ENCODE measurements around the gene CLN6. TPM values are rescaled to one million over a fixed set of nuclear protein-coding genes. Genes with fewer than 3 reads are reported as not detected.
"Not testable (repeated sequence)": the region's sequence is repeated elsewhere in the genome, so short reads cannot be mapped to it uniquely, and the experiment has no call there.

The CLN6 gene
- total RNA-seq, 1 experiment from 2014 or later: 85.7 TPM

GRCh38 chr15:68239025-68239424 is 9.5 kb upstream of the CLN6 start:
- Mint-ChIP-seq H3K36me3 (ENCODE audit: insufficient read depth, unreplicated experiment) (no peaks in the 10 kb centered on the region), H3K9me3 (ENCODE audit: low read depth, unreplicated experiment) (no peaks in the 10 kb centered on the region), H3K4me3 (ENCODE audit: low read depth, unreplicated experiment) (no peak overlapping the region), H3K27ac (ENCODE audit: unreplicated experiment) (no peak overlapping the region), H3K27me3 (ENCODE audit: unreplicated experiment) (no peaks in the 10 kb centered on the region), H3K4me1 (ENCODE audit: low read depth, unreplicated experiment) (no peaks in the 10 kb centered on the region)
- TF ChIP-seq CTCF (IDR thresholded peaks at IDR 0.05; ENCODE audit: unreplicated experiment): no peak
- intact Hi-C loops (cut with micrococcal nuclease; ENCODE audit: unreplicated experiment): no loop called here
- CTCF ChIA-PET: interaction anchor here (0.6 kb wide), 1 partner anchor 996 kb away, joined by 6 read pairs; no protein-coding TSS in a partner anchor
- BruUV-seq (replicated peaks): no TSS peak
- DNase-seq: no peak

- Mint-ChIP-seq H3K9me3 (ENCODE audit: low read depth, unreplicated experiment) (no peaks in the 10 kb centered on the region), H3K27me3 (ENCODE audit: unreplicated experiment) (peaks cover 10% of the 10 kb centered on the region), H3K4me1 (ENCODE audit: low read depth, unreplicated experiment) (no peaks in the 10 kb centered on the region), H3K4me3 (ENCODE audit: low read depth, unreplicated experiment) (no peak overlapping the region), H3K36me3 (ENCODE audit: insufficient read depth, unreplicated experiment) (peaks cover 7% of the 10 kb centered on the region), H3K27ac (ENCODE audit: unreplicated experiment) (no peak overlapping the region)
- intact Hi-C loops (cut with micrococcal nuclease; ENCODE audit: unreplicated experiment): no loop called here
- TF ChIP-seq CTCF (IDR thresholded peaks at IDR 0.05; ENCODE audit: unreplicated experiment): no peak
- no peak for DNase-seq
- no TSS peak for BruUV-seq (replicated peaks)
- CTCF ChIA-PET: no interaction called here
Measured at GRCh38 chr15:68235022-68235421, 5.5 kb upstream of the CLN6 start.

GRCh38 chr15:68234520-68234919 is 5.0 kb upstream of the CLN6 start:
- H3K4me1 Mint-ChIP-seq (ENCODE audit: low read depth, unreplicated experiment); BruUV-seq (replicated peaks); DNase-seq; H3K27ac Mint-ChIP-seq (ENCODE audit: unreplicated experiment); H3K9me3 Mint-ChIP-seq (ENCODE audit: low read depth, unreplicated experiment); CTCF ChIA-PET; intact Hi-C loops (cut with micrococcal nuclease; ENCODE audit: unreplicated experiment); H3K4me3 Mint-ChIP-seq (ENCODE audit: low read depth, unreplicated experiment): not testable (repeated sequence)
- Mint-ChIP-seq H3K27me3 (ENCODE audit: unreplicated experiment) (peaks cover 10% of the 10 kb centered on the region), H3K36me3 (ENCODE audit: insufficient read depth, unreplicated experiment) (peaks cover 12% of the 10 kb centered on the region)

GRCh38 chr15:68234060-68234459 is 4.5 kb upstream of the CLN6 start:
- no peak overlapping the region for H3K27ac Mint-ChIP-seq (ENCODE audit: unreplicated experiment)
- intact Hi-C loops (cut with micrococcal nuclease; ENCODE audit: unreplicated experiment): no loop called here
- no peaks in the 10 kb centered on the region for H3K9me3 Mint-ChIP-seq (ENCODE audit: low read depth, unreplicated experiment)
- H3K4me3 Mint-ChIP-seq (ENCODE audit: low read depth, unreplicated experiment): no peak overlapping the region
- peaks cover 17% of the 10 kb centered on the region for H3K36me3 Mint-ChIP-seq (ENCODE audit: insufficient read depth, unreplicated experiment)
- H3K27me3 Mint-ChIP-seq (ENCODE audit: unreplicated experiment): peaks cover 10% of the 10 kb centered on the region
- H3K4me1 Mint-ChIP-seq (ENCODE audit: low read depth, unreplicated experiment): no peaks in the 10 kb centered on the region
- BruUV-seq (replicated peaks): no TSS peak
- DNase-seq: no peak
- TF ChIP-seq CTCF (IDR thresholded peaks at IDR 0.05; ENCODE audit: unreplicated experiment): no peak
- CTCF ChIA-PET: no interaction called here

GRCh38 chr15:68232937-68233336 is 3.4 kb upstream of the CLN6 start:
- H3K9me3 Mint-ChIP-seq (ENCODE audit: low read depth, unreplicated experiment): no peaks in the 10 kb centered on the region
- no peak overlapping the region for H3K27ac Mint-ChIP-seq (ENCODE audit: unreplicated experiment)
- peaks cover 28% of the 10 kb centered on the region for H3K36me3 Mint-ChIP-seq (ENCODE audit: insufficient read depth, unreplicated experiment)
- intact Hi-C loops (cut with micrococcal nuclease; ENCODE audit: unreplicated experiment): no loop called here
- no peak overlapping the region for H3K4me3 Mint-ChIP-seq (ENCODE audit: low read depth, unreplicated experiment)
- H3K27me3 Mint-ChIP-seq (ENCODE audit: unreplicated experiment): peaks cover 10% of the 10 kb centered on the region
- no peak for TF ChIP-seq CTCF (IDR thresholded peaks at IDR 0.05; ENCODE audit: unreplicated experiment)
- BruUV-seq (replicated peaks): no TSS peak
- DNase-seq: no peak
- CTCF ChIA-PET: no interaction called here
- H3K4me1 Mint-ChIP-seq (ENCODE audit: low read depth, unreplicated experiment): peaks cover 10% of the 10 kb centered on the region
